Left lobe of liver (tissue), 2 donors: ENCODE results near the gene DAND5. TPM values are rescaled to one million over a fixed set of nuclear protein-coding genes. Genes with fewer than 3 reads are reported as not detected.
A peak's percentile ranks its signal among the peaks of the same experiment; 100 is the strongest.

ENCODE experiments used
- ATAC-seq: fragments of 200-7000 bp; cut with Tn5 transposase; one replicate; pipeline ENCODE4 v1.9.1; 2020; ENCODE audit warnings: mild to moderate bottlenecking, moderate library complexity
- DNase-seq: peaks from one replicate; pipeline ENCODE4 v3.0.0-alpha.2; 2020; ENCODE audit warnings: low spot score
- total RNA-seq: library from RNA; stranded (reverse); gene quantifications from one replicate; pipeline ENCODE4 v1.2.1, GENCODE V29; 2021
- donor health status: DM: no; HTN: no; CAD: no; lungs with moderate emphysema.
- donor health status: DM: no; HTN: yes; CAD: no.

Gene DAND5
- total RNA-seq, 1 donor from 2014 or later, result not detected

- DNase-seq, result no peak
- ATAC-seq, result no peak
Measured at GRCh38 chr19:13019332-13019731, 50.0 kb downstream of the DAND5 start.

DNA sequence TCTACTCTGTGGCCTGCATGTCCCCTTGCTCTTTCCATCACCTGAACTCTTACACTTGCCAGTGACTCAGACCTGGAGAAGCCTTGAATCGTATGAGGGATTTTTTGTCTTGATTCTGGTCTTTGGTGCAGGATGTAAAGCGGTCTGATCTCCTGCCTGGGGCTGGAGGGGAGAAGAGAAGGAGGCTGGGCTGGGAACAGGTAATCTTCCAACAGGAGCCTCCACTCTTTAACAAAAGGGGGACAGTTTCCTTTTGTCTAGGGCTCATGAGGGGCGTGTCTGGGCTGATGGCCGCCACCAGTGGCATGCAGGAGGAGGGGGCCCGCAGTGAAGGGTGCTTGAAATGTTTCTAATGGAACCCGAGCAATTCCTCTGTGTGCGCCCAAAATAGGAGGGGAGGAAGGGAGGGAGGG is 50.6 kb downstream of the DAND5 start:
- no peak for DNase-seq
- no peak for ATAC-seq

DNA sequence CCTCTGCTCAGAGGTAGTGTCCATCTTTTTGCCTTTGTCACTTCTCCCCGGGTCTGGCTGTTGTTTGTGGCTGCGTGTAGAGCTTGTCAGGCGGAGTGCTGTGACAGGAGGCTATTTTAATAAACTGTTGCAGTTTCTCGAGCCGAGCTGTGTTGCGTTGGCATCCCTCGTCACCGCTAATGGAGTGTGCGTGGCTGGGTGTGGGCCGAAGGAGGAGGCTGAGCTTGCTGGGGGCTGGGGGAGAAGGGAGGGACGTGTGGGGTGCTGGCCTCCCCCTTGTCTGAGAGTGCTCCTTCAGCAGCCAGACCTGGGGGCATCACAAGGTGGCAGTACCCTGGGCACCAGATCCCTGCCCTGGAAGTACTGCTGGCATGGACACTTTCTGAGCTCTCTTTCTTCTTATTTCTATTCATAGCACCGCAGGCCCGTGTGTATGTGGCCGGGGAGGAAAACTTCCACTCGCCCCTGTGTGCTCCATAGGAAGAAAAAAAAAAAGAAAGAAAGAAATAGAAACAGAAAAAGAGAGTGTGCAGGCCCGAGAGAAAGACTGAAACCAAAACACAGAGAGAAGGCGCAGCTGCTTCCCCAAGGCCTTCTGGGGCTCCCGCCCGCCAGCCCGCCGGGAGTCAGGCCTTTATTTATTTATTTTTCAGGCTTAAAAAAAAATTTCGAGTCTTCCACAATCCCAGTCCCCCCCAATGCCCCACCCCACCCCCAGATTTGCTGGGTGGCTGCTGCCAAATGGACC is 52.9 kb downstream of the DAND5 start:
- ATAC-seq, result peak; percentile 36
- DNase-seq, result no peak

DNA sequence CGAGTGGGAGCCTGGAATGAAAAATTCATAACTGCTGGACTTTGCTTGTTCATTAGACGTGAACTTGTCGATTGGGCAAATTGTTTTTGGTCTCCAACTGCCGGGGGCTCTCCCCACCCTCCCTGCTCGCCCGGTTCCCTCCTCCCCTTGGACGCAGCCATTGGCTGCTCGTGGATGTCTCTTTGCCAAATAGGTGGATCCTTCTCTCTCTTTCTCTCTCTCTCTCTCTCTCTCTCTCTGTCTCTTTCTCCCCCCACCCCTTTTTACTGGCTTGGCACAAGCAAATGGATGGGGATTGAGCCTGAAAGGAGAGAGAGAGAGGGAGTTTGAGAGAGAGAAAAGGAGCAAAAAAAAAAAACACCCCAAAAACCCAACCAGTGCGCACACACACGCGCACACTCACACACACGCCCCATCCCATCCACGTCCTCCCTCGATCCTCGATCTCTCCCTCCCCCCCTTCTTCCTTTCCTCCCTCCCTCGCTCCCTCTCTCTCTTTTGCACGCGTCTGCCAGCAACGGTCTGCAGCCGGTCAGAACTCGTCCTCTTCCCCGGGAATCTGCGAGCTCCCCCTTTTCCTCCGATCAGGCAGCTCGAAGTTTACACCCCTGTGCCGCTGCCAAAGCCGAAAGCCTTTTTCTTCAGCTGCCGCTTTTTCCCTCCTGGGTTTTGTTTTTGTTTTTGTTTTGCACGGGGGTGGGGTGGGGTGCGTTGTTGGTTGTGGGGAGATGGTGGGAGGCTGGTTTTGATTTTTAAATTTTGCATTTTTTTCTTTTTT is 53.7 kb downstream of the DAND5 start:
- peak; percentile 82 for ATAC-seq
- DNase-seq, result peak; percentile 85

GRCh38 chr19:13023656-13024055 is 54.3 kb downstream of the DAND5 start:
- no peak for ATAC-seq
- no peak for DNase-seq

Other genes with a start within 250 kb of the DAND5 start
- gene TNPO2, start 245.6 kb upstream of the DAND5 start, total RNA-seq, result 19.5 TPM
- 91.0 TPM for gene TRIR, start 234.9 kb upstream of the DAND5 start, total RNA-seq
- gene GET3, start 232.1 kb upstream of the DAND5 start, total RNA-seq, result 23.0 TPM
- not detected for gene BEST2, start 217.8 kb upstream of the DAND5 start, total RNA-seq
- gene HOOK2, start 194.0 kb upstream of the DAND5 start, total RNA-seq, result 23.2 TPM
- gene JUNB, start 178.1 kb upstream of the DAND5 start, total RNA-seq, result 16.3 TPM
- gene PRDX2, start 167.8 kb upstream of the DAND5 start, total RNA-seq, result 224 TPM
- gene THSD8, start 167.5 kb upstream of the DAND5 start, total RNA-seq, result 1.5 TPM
- gene RNASEH2A, start 163.0 kb upstream of the DAND5 start, total RNA-seq, result 3.0 TPM
- gene RTBDN, start 135.0 kb upstream of the DAND5 start, total RNA-seq, result not detected
- 0.86 TPM for gene MAST1, start 131.1 kb upstream of the DAND5 start, total RNA-seq
- gene DNASE2, start 88.1 kb upstream of the DAND5 start, total RNA-seq, result 22.3 TPM
- 0.35 TPM for gene KLF1, start 82.4 kb upstream of the DAND5 start, total RNA-seq
- 109 TPM for gene GCDH, start 78.4 kb upstream of the DAND5 start, total RNA-seq
- not detected for gene SYCE2, start 50.3 kb upstream of the DAND5 start, total RNA-seq
- gene FARSA, start 35.9 kb upstream of the DAND5 start, total RNA-seq, result 34.2 TPM
- 1,041 TPM for gene CALR, start 31.0 kb upstream of the DAND5 start, total RNA-seq
- 42.6 TPM for gene RAD23A, start 23.7 kb upstream of the DAND5 start, total RNA-seq
- gene GADD45GIP1, start 12.4 kb upstream of the DAND5 start, total RNA-seq, result 12.0 TPM
- gene NFIX, start 25.9 kb downstream of the DAND5 start, total RNA-seq, result 41.4 TPM
- gene LYL1, start 133.3 kb downstream of the DAND5 start, total RNA-seq, result 1.5 TPM
- gene TRMT1, start 147.2 kb downstream of the DAND5 start, total RNA-seq, result 15.8 TPM
- 26.7 TPM for gene NACC1, start 148.7 kb downstream of the DAND5 start, total RNA-seq
- 22.7 TPM for gene STX10, start 180.8 kb downstream of the DAND5 start, total RNA-seq
- gene IER2, start 180.8 kb downstream of the DAND5 start, total RNA-seq, result 26.5 TPM